NCI-H526 (cell line): Measurements from ENCODE around the gene OSBPL3.
A peak's percentile ranks its signal among the peaks of the same experiment; 100 is the strongest.

Experiments
- DNase-seq, 2 experiments: peaks; one replicate each; lab custom pipeline; 2025; lab: John Stamatoyannopoulos, UW

The OSBPL3 gene

GRCh38 chr7:24863626-24864025, 116.4 kb downstream of the OSBPL3 start:
- DNase-seq: no peak

GRCh38 chr7:24862461-24862860, 117.5 kb downstream of the OSBPL3 start:
- DNase-seq: no peak

GRCh38 chr7:24861336-24861735, 118.6 kb downstream of the OSBPL3 start:
- no peak for DNase-seq

- DNase-seq: no peak
Measured at GRCh38 chr7:24860611-24861010, 119.4 kb downstream of the OSBPL3 start.

- no peak for DNase-seq
Measured at GRCh38 chr7:24858108-24858977, 121.6 kb downstream of the OSBPL3 start.

- DNase-seq: no peak
Measured at GRCh38 chr7:24857623-24858022, 122.4 kb downstream of the OSBPL3 start.

- DNase-seq: no peak
Measured at GRCh38 chr7:24854866-24855265, 125.1 kb downstream of the OSBPL3 start.

GRCh38 chr7:24851786-24852185, 128.2 kb downstream of the OSBPL3 start:
- DNase-seq: no peak

GRCh38 chr7:24848878-24849277, 131.1 kb downstream of the OSBPL3 start:
- no peak for DNase-seq

GRCh38 chr7:24847754-24848153, 132.2 kb downstream of the OSBPL3 start:
- DNase-seq: no peak

- DNase-seq: no peak
Measured at GRCh38 chr7:24843821-24844434, 136.1 kb downstream of the OSBPL3 start.

GRCh38 chr7:24842449-24843241, 137.3 kb downstream of the OSBPL3 start:
- peak in 1 of 2 experiments; percentile 3 for DNase-seq

- DNase-seq: no peak
Measured at GRCh38 chr7:24842029-24842428, 137.9 kb downstream of the OSBPL3 start.

GRCh38 chr7:24840563-24840962, 139.4 kb downstream of the OSBPL3 start:
- no peak for DNase-seq

GRCh38 chr7:24836084-24836483, 143.9 kb downstream of the OSBPL3 start:
- DNase-seq: no peak

GRCh38 chr7:24835643-24836042, 144.3 kb downstream of the OSBPL3 start:
- DNase-seq: no peak

- no peak for DNase-seq
Measured at GRCh38 chr7:24834128-24834798, 145.7 kb downstream of the OSBPL3 start.

GRCh38 chr7:24833549-24833948, 146.4 kb downstream of the OSBPL3 start:
- no peak for DNase-seq

- DNase-seq: no peak
Measured at GRCh38 chr7:24831240-24831639, 148.7 kb downstream of the OSBPL3 start.

- no peak for DNase-seq
Measured at GRCh38 chr7:24830440-24831050, 149.4 kb downstream of the OSBPL3 start.

GRCh38 chr7:24829787-24830186, 150.2 kb downstream of the OSBPL3 start:
- DNase-seq: no peak
